ENCODE results near the gene ABLIM3.

ABLIM3 gene

GRCh38 chr5:149195337-149195887 lies 54.1 kb downstream of the ABLIM3 start:
- no peak for DNase-seq

GRCh38 chr5:149195962-149196361 lies 54.7 kb downstream of the ABLIM3 start:
- no peak for DNase-seq

DNA sequence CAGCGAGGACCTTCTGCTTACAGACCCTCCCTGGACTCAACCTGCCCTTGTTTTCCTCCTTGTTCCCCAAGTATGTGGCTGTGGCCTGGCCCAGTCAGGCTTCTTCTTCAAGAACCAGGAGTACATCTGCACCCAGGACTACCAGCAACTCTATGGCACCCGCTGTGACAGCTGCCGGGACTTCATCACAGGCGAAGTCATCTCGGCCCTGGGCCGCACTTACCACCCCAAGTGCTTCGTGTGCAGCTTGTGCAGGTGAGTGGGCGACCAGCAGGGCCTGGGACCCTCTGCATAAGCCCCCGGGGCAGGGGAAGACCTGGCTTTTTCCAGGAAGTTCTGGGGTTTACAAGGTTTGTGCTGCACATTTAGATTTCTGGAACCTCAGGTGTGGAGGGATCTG lies 56.9 kb downstream of the ABLIM3 start:
- DNase-seq: no peak

DNA sequence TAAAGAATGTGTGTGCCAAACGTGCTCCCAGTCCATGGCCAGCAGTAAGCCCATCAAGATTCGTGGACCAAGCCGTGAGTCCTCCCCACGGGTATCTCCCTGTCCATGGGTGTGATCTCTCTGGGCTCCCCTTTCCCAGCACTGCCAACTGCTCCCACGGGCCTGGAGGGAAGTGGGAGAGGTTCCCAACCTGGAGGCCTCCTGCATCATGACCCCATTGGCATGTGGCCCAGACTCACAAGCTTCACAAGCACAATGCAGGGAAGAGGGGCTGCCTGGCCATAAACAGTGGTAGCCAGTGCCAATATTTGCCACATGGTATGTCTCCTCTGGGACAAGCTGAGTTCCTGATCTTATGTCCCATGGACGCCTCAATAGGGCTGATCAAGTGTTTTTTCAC lies 59.1 kb downstream of the ABLIM3 start:
- DNase-seq: no peak

DNA sequence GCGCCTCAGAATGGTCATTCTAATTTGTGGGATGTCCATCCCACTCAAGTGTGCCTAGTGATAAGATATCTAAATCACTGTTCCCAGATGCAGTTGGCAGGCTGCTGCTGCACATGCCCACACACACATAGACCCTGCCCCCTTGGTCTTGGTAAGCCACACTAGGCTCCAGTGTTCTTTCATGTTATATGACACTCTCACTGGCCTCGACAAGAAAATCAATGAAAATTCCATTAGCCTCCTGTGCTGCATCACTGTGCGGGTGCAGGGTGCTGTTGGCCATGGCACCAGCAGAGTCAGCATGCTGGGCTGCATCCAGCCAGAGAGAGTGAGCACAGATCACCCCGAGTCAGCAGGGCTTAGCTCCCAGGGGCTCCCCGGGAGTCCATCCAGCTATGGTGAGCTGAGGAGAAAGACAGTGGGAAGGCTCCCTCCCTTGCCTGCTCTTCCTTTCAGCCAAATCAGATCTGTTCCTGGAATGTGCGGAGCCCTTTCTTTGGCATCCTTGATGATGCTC lies 59.9 kb downstream of the ABLIM3 start:
- no peak for DNase-seq

- DNase-seq: no peak
Measured at GRCh38 chr5:149202910-149203451, 61.7 kb downstream of the ABLIM3 start.

GRCh38 chr5:149203921-149204441 lies 62.7 kb downstream of the ABLIM3 start:
- no peak for DNase-seq

- no peak for DNase-seq
Measured at GRCh38 chr5:149205625-149206523, 64.6 kb downstream of the ABLIM3 start.

- no peak for DNase-seq
Measured at GRCh38 chr5:149206524-149207141, 65.3 kb downstream of the ABLIM3 start.

GRCh38 chr5:149207831-149208230 lies 66.5 kb downstream of the ABLIM3 start:
- DNase-seq: no peak

GRCh38 chr5:149210225-149210624 lies 68.9 kb downstream of the ABLIM3 start:
- DNase-seq: no peak

DNA sequence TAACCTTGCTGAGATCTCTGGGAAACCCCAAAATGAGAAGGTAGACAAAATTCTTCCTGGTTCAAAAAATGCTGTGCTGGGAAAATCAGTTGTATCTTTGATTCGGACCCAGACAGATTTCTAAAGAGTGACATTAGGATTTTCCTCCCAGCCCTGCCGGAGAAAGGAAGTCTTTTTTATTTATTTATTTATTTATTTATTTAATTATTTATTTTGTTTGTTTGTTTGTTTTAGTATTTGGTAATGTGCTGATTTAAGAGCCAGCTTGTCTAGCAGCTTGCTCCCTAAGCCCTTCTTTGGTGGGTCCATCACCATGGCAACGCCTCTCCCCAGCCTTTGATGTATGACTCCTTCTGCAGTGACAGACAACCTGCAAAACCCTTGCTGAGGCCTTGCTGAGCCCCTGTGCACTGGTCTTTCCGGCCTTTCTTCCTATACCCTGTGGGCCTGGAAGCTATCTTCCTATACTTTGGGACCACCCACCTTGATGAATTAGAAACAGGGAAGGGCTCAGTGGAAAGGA lies 69.7 kb downstream of the ABLIM3 start:
- DNase-seq: no peak

GRCh38 chr5:149211566-149211965 lies 70.3 kb downstream of the ABLIM3 start:
- DNase-seq: no peak

GRCh38 chr5:149212198-149212951 lies 71.1 kb downstream of the ABLIM3 start:
- DNase-seq: no peak

DNA sequence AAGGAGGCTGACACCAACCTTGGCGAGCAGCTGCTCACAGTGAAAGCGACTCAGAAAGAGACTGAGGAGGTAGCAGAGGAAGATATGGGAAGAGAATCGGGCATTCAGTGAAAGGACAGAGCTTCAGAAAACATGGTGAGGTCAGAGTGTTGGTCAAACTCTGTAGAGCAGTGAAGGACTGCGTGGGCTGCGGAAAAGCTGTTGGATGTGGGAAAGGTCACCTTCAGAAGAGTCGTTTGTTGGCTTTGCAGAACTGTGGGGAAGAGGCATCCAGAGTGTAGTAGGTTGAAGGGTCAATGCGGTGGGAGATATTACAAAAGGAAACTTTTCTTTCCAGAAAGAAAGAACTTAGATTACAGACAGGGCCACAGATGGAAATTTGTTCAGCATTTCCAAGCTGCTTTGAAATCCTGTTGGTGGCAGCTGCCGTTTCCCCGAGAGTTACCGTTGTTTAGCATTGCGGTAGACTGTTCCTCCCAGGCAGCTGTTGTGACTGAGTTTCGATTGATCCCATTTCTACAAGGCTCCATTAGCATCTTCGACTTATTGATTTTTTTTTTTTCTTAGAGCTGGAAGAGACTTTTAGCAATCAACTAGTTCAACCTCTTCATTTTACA lies 72.1 kb downstream of the ABLIM3 start:
- DNase-seq: no peak

DNA sequence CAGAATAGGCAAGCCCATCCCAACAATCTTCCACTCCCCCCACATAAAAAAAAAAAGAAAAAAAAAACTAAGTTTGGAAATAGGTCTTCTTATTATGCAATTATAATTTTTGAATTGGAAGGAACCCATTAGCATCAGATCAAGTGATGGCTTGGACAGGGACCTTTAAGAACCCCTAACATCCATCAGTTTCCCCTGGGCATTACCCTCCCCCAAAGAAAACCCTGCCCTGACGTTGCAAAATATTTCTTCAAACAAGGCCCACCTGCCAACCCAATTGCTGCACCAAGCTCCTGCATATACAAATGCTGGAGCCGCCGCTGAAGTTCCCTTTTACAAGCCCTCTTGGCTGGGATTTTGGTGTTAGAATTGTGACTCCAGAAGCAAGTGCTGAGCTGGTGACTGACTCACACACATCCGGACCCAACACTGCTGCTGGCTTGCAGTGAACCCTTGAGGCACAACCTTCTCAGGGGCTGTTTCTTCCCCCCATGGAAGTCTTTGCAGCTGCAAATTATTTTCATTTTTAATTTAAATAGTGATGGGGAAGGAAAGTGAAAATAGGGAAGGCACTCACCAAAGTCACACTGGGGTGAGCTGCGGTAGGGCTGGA lies 74.3 kb downstream of the ABLIM3 start:
- DNase-seq: peak; percentile 68

DNA sequence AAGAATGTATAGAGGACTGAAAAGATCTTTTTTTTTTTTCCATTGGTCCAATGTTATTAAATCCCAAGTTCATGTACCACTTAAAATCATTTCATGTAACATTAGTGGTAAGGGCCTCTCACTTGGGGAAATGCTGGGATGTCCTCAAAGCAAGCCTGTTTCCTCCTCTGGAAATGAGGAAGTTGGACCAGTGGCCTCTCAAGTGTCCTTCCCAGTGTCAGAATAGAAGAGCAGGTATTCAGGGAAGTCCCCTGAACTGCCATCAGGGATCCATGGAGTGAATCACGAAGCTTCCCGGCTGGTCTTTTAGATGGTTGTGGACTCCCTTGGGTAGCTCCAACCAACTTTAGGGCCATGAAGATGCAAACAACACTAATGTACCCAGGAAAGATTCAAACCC lies 75.2 kb downstream of the ABLIM3 start:
- DNase-seq: peak; percentile 35

- no peak for DNase-seq
Measured at GRCh38 chr5:149217096-149217802, 76.0 kb downstream of the ABLIM3 start.

DNA sequence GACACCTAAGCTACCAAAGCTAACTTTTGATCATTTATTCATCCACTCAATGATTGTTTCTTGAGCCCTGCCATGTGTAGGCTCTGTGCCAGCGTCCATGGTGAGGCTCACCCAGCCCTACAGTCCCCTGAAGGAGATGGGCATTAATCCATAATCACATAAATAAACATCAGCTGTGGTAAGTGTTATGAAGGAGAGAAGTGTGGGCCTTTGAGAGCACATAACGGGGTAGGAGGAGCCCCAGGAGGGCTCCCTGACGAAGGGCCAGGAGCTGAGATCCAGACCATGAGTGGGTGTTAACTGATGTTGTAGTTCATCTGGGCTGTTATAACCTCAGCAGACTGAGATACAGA lies 76.5 kb downstream of the ABLIM3 start:
- no peak for DNase-seq

GRCh38 chr5:149219584-149219983 lies 78.3 kb downstream of the ABLIM3 start:
- DNase-seq: no peak

- no peak for DNase-seq
Measured at GRCh38 chr5:149220750-149221149, 79.5 kb downstream of the ABLIM3 start.
